ENCODE data around the gene ZNF140. TPM values are rescaled to one million over a fixed set of nuclear protein-coding genes. Genes with fewer than 3 reads are reported as not detected.

Gene ZNF140
- total and polyA plus RNA-seq, 2 of the 13 experiments (the other 11 are each of a cell fraction or from before 2014, with no cell fraction given), result 8.7 to 13.5 TPM

GRCh38 chr12:133080026-133080367 is 726 bp upstream of the ZNF140 start (continued):
- peak; percentile 59; the same call in 1 of the 2 replicates for TF ChIP-seq ARID4A (CRISPR knock-in tag; IDR thresholded peaks at IDR 0.05; ENCODE audit: borderline replicate concordance)
- TF ChIP-seq DR1 (CRISPR knock-in tag; IDR thresholded peaks at IDR 0.05), result peak; percentile 47; the same call in 1 of the 2 replicates
- peak; percentile 41; the same call in 1 of the 2 replicates for TF ChIP-seq FOXA3 (CRISPR knock-in tag; IDR thresholded peaks at IDR 0.05)
- TF ChIP-seq ZNF20 (CRISPR knock-in tag; IDR thresholded peaks at IDR 0.05), result no peak
- TF ChIP-seq ZNF564 (CRISPR knock-in tag; IDR thresholded peaks at IDR 0.05), result no peak
- no peak for TF ChIP-seq ZNF260 (CRISPR knock-in tag; IDR thresholded peaks at IDR 0.05; ENCODE audit: borderline replicate concordance, low read depth)
- TF ChIP-seq ZNF333 (CRISPR knock-in tag; IDR thresholded peaks at IDR 0.05; ENCODE audit: borderline replicate concordance), result peak; percentile 56; the same call in 1 of the 2 replicates
- TF ChIP-seq NFYC (CRISPR knock-in tag; IDR thresholded peaks at IDR 0.05), result peak; percentile 61; the same call in 1 of the 2 replicates
- TF ChIP-seq ATF6 (CRISPR knock-in tag; conservative IDR thresholded peaks at IDR 0.05), result 0 out of 2 replicates have a peak, but pooled peaks have one; percentile 34
- 0 out of 2 replicates have a peak, but pooled peaks have one; percentile 36 for TF ChIP-seq SALL1 (CRISPR knock-in tag; IDR thresholded peaks at IDR 0.05)
- TF ChIP-seq, protein P1, sequence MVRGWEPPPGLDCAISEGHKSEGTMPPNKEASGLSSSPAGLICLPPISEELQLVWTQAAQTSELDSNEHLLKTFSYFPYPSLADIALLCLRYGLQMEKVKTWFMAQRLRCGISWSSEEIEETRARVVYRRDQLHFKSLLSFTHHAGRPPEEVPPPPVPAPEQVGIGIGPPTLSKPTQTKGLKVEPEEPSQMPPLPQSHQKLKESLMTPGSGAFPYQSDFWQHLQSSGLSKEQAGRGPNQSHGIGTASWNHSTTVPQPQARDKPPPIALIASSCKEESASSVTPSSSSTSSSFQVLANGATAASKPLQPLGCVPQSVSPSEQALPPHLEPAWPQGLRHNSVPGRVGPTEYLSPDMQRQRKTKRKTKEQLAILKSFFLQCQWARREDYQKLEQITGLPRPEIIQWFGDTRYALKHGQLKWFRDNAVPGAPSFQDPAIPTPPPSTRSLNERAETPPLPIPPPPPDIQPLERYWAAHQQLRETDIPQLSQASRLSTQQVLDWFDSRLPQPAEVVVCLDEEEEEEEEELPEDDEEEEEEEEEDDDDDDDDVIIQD (CRISPR knock-in tag; IDR thresholded peaks at IDR 0.05; ENCODE audit: low read depth), result peak; percentile 19; the same call in 1 of the 2 replicates
- no peak for TF ChIP-seq ZNF451 (CRISPR knock-in tag; IDR thresholded peaks at IDR 0.05)
- peak; percentile 83 for TF ChIP-seq GABPA (IDR thresholded peaks at IDR 0.05; ENCODE audit: low read depth, low read length)
- peak; percentile 93 for TF ChIP-seq GABPA (CRISPR knock-in tag; IDR thresholded peaks at IDR 0.05; ENCODE audit: low read depth)
- TF ChIP-seq ZNF646 (CRISPR knock-in tag; IDR thresholded peaks at IDR 0.05), result no peak
- TF ChIP-seq ZNF264 (CRISPR knock-in tag; IDR thresholded peaks at IDR 0.05), result peak; percentile 59; the same call in 1 of the 2 replicates

Measured in HepG2 (cell line).